Neural cell (in vitro differentiated cells): Measurements from ENCODE around the gene SSUH2. TPM values are rescaled to one million over a fixed set of nuclear protein-coding genes. Genes with fewer than 3 reads are reported as not detected.

Source experiments
- H2AFZ ChIP-seq: fragments of 200-600, 300-800 bp; sonication (generic), shearing (Covaris generic); 2 replicates; pipeline ENCODE4 v1.6.0; 2014; ENCODE audit warnings: low read depth, mild to moderate bottlenecking, antibody characterized with exemption, low read length, moderate library complexity
- H3F3A ChIP-seq: fragments of 200-600 bp; shearing (Covaris generic); 2 replicates; pipeline ENCODE4 v1.6.1; 2016; ENCODE audit warnings: mild to moderate bottlenecking, moderate library complexity, mixed read lengths, antibody characterized with exemption, low read length; ENCODE audit not compliant: insufficient read depth, poor library complexity, severe bottlenecking
- H3K27ac ChIP-seq: fragments of 200-600, 300-800 bp; sonication (generic), shearing (Covaris generic); 2 replicates; pipeline ENCODE4 v1.5.1; 2014; ENCODE audit warnings: mild to moderate bottlenecking, low read length, moderate library complexity
- H3K27me3 ChIP-seq: fragments of 300-800, 200-600 bp; sonication (generic), shearing (Covaris generic); 2 replicates; pipeline ENCODE4 v1.6.0; 2014; ENCODE audit warnings: mild to moderate bottlenecking, low read depth, low read length, moderate library complexity; ENCODE audit not compliant: insufficient read depth
- H3K36me3 ChIP-seq: fragments of 300-800, 200-600 bp; sonication (generic), shearing (Covaris generic); 2 replicates; pipeline ENCODE4 v1.5.1; 2014; ENCODE audit warnings: mild to moderate bottlenecking, antibody characterized with exemption, low read length, moderate library complexity; ENCODE audit not compliant: insufficient read depth
- H3K4me2 ChIP-seq: fragments of 300-800, 200-600 bp; sonication (generic), shearing (Covaris generic); 2 replicates; pipeline ENCODE4 v1.6.0; 2014; ENCODE audit warnings: mild to moderate bottlenecking, low read length
- H3K4me3 ChIP-seq: fragments of 300-800, 200-600 bp; sonication (generic), shearing (Covaris generic); 2 replicates; pipeline ENCODE4 v1.5.1; 2014; ENCODE audit warnings: mild to moderate bottlenecking, low read length, moderate library complexity
- H3K79me2 ChIP-seq: fragments of 200-600 bp; shearing (Covaris generic); replicated peaks from 2 replicates; pipeline ENCODE4 v1.6.0; 2014; ENCODE audit warnings: mild to moderate bottlenecking, low read length, moderate library complexity; ENCODE audit not compliant: insufficient read depth
- H3K9ac ChIP-seq: fragments of 300-800, 200-600 bp; sonication (generic), shearing (Covaris generic); 2 replicates; pipeline ENCODE4 v1.6.1; 2016; ENCODE audit warnings: mild to moderate bottlenecking, low read length, mixed read lengths
- H3K9me2 ChIP-seq: fragments of 200-600 bp; shearing (Covaris generic); 2 replicates; pipeline ENCODE4 v1.6.1; 2016; ENCODE audit warnings: mild to moderate bottlenecking, low read length, mixed read lengths; ENCODE audit not compliant: insufficient read depth
- H3K9me3 ChIP-seq: fragments of 200-600, 300-800 bp; sonication (generic), shearing (Covaris generic); 2 replicates; pipeline ENCODE4 v1.6.1; 2016; ENCODE audit warnings: mild to moderate bottlenecking, mixed run types, low read length, moderate library complexity, mixed read lengths
- H4K20me1 ChIP-seq: fragments of 200-600 bp; shearing (Covaris generic); 2 replicates; pipeline ENCODE4 v1.6.1; 2016; ENCODE audit warnings: mild to moderate bottlenecking, mixed run types; ENCODE audit not compliant: insufficient read depth
- CTCF ChIP-seq: fragments of 450-650 bp; IDR thresholded peaks from 2 replicates; pipeline ENCODE4 v1.5.1; 2014; ENCODE audit warnings: antibody characterized with exemption, mild to moderate bottlenecking, moderate library complexity; ENCODE audit not compliant: poor library complexity, severe bottlenecking
- EP300 ChIP-seq: fragments of 450-650 bp; conservative IDR thresholded peaks from 2 replicates; pipeline ENCODE4 v1.6.1; 2014; ENCODE audit warnings: antibody characterized with exemption, mild to moderate bottlenecking, moderate library complexity; ENCODE audit not compliant: poor library complexity, severe bottlenecking
- EZH2 ChIP-seq: fragments of 200-600, 300-800 bp; shearing (Covaris generic), sonication (generic); IDR thresholded peaks from 2 replicates; pipeline ENCODE4 v1.6.1; 2014; ENCODE audit warnings: antibody characterized with exemption, low read length, borderline replicate concordance, mild to moderate bottlenecking; ENCODE audit not compliant: insufficient read depth, poor library complexity, severe bottlenecking
- MXI1 ChIP-seq: fragments of 450-650 bp; conservative IDR thresholded peaks from 2 replicates; pipeline ENCODE4 v1.6.1; 2014; ENCODE audit warnings: antibody characterized with exemption, mild to moderate bottlenecking; ENCODE audit not compliant: poor library complexity, severe bottlenecking
- POLR2AphosphoS5 ChIP-seq: IDR thresholded peaks from 2 replicates; pipeline ENCODE4 v1.6.1; 2012
- RAD21 ChIP-seq: fragments of 450-650 bp; conservative IDR thresholded peaks from 2 replicates; pipeline ENCODE4 v1.6.1; 2014; ENCODE audit warnings: antibody characterized with exemption, mild to moderate bottlenecking, moderate library complexity
- SMC3 ChIP-seq: fragments of 450-650 bp; conservative IDR thresholded peaks from 2 replicates; pipeline ENCODE4 v1.6.1; 2014; ENCODE audit warnings: antibody characterized with exemption, mild to moderate bottlenecking, moderate library complexity; ENCODE audit not compliant: poor library complexity
- TAF1 ChIP-seq: IDR thresholded peaks from 2 replicates; pipeline ENCODE4 v1.6.1; 2012; ENCODE audit warnings: low read depth
- polyA plus RNA-seq: library from polyadenylated mRNA; depleted of rRNA; stranded (reverse); fragments of >200 nt; gene quantifications from 2 replicates; pipeline ENCODE4 v1.2.3, GENCODE V29; 2014

SSUH2 gene
- polyA plus RNA-seq, 1 donor from 2014 or later, result 0.88 TPM

- no peak overlapping the region for H3K4me2 ChIP-seq
- no peaks in the 10 kb centered on the region for H3K27me3 ChIP-seq
- no peak overlapping the region for H3K4me3 ChIP-seq
- no peaks in the 10 kb centered on the region for H4K20me1 ChIP-seq
- no peak overlapping the region for H2AFZ ChIP-seq
- no peaks in the 10 kb centered on the region for H3F3A ChIP-seq
- no peaks in the 10 kb centered on the region for H3K9me2 ChIP-seq
- H3K36me3 ChIP-seq, result no peaks in the 10 kb centered on the region
- H3K79me2 ChIP-seq, result no peaks in the 10 kb centered on the region
- H3K9me3 ChIP-seq, result no peaks in the 10 kb centered on the region
- no peak for TF ChIP-seq EP300
- no peak for TF ChIP-seq CTCF
- H3K9ac ChIP-seq, result no peak overlapping the region
- no peak overlapping the region for H3K27ac ChIP-seq
These were observed 5.2 kb upstream of the SSUH2 start for GRCh38 chr3:8649757-8650156.

- no peak overlapping the region for H3K4me3 ChIP-seq
- TF ChIP-seq MXI1 (no peak), SMC3 (no peak), TAF1 (no peak), RAD21 (no peak), POLR2AphosphoS5 (no peak), CTCF (no peak), EZH2 (no peak)
- no peaks in the 10 kb centered on the region for H3F3A ChIP-seq
- H3K9me3 ChIP-seq, result no peaks in the 10 kb centered on the region
- no peak overlapping the region for H3K9ac ChIP-seq
- no peak overlapping the region for H3K27ac ChIP-seq
- no peaks in the 10 kb centered on the region for H4K20me1 ChIP-seq
- no peaks in the 10 kb centered on the region for H3K36me3 ChIP-seq
- no peaks in the 10 kb centered on the region for H3K27me3 ChIP-seq
- no peaks in the 10 kb centered on the region for H3K79me2 ChIP-seq
- no peak overlapping the region for H3K4me2 ChIP-seq
- no peak overlapping the region for H2AFZ ChIP-seq
- no peaks in the 10 kb centered on the region for H3K9me2 ChIP-seq
These were observed 4.5 kb upstream of the SSUH2 start for GRCh38 chr3:8648909-8649741.
